ENCODE results near the gene BCKDHB.
A peak's percentile ranks its signal among the peaks of the same experiment; 100 is the strongest.

Gene BCKDHB

GRCh38 chr6:80343511-80343910, 237.0 kb downstream of the BCKDHB start:
- no peak overlapping the region for H3K4me3 ChIP-seq (ENCODE audit: low read length)
- TF ChIP-seq CTCF (conservative IDR thresholded peaks at IDR 0.05; ENCODE audit: low read length): no peak
- DNase-seq (ENCODE audit: low read depth): no peak

GRCh38 chr6:80347101-80347500, 240.6 kb downstream of the BCKDHB start:
- DNase-seq (ENCODE audit: low read depth): no peak
- H3K4me3 ChIP-seq (ENCODE audit: low read length): no peak overlapping the region
- no peak for TF ChIP-seq CTCF (conservative IDR thresholded peaks at IDR 0.05; ENCODE audit: low read length)

GRCh38 chr6:80348263-80348662, 241.8 kb downstream of the BCKDHB start:
- no peak overlapping the region for H3K4me3 ChIP-seq (ENCODE audit: low read length)
- peak; percentile 40 for DNase-seq (ENCODE audit: low read depth)
- TF ChIP-seq CTCF (conservative IDR thresholded peaks at IDR 0.05; ENCODE audit: low read length): no peak

GRCh38 chr6:80356000-80356399, 249.5 kb downstream of the BCKDHB start:
- DNase-seq (ENCODE audit: low read depth): no peak
- no peak for TF ChIP-seq CTCF (conservative IDR thresholded peaks at IDR 0.05; ENCODE audit: low read length)

GRCh38 chr6:80356545-80356944, 250.1 kb downstream of the BCKDHB start:
- H3K4me3 ChIP-seq (ENCODE audit: low read length): no peak overlapping the region
- DNase-seq (ENCODE audit: low read depth): peak; percentile 21
- no peak for TF ChIP-seq CTCF (conservative IDR thresholded peaks at IDR 0.05; ENCODE audit: low read length)

More at GRCh38 chr6:80356000-80356399, 249.5 kb downstream of the BCKDHB start:
- no peak overlapping the region for H3K4me3 ChIP-seq (ENCODE audit: low read length)

- no peak for TF ChIP-seq CTCF (conservative IDR thresholded peaks at IDR 0.05; ENCODE audit: low read length)
- DNase-seq (ENCODE audit: low read depth): no peak
- H3K4me3 ChIP-seq (ENCODE audit: low read length): no peak overlapping the region
Measured at GRCh38 chr6:80357081-80357480, 250.6 kb downstream of the BCKDHB start.

- TF ChIP-seq CTCF (conservative IDR thresholded peaks at IDR 0.05; ENCODE audit: low read length): no peak
- peak; percentile 92 for DNase-seq (ENCODE audit: low read depth)
- no peak overlapping the region for H3K4me3 ChIP-seq (ENCODE audit: low read length)
Measured at GRCh38 chr6:80357674-80358073, 251.2 kb downstream of the BCKDHB start.
